Transverse colon (tissue), 4 donors: Measurements from ENCODE around the gene MOB3B.

Source experiments
- CTCF ChIP-seq, 5 experiments: fragments of 200-600 bp in 3 of 5; fragments of 450-650 bp in 2 of 5; sonication (generic) in 3 of 5; IDR thresholded peaks; 1 replicate in 2 of 5; 2 replicates in 3 of 5; pipeline ENCODE4 v1.5.1; 2016 to 2017; ENCODE audit warnings: antibody characterized with exemption in 5 of 5, inconsistent platforms in 3 of 5, mild to moderate bottlenecking in 2 of 5, moderate library complexity in 1 of 5
- POLR2A ChIP-seq: fragments of 450-650 bp; IDR thresholded peaks from one replicate; pipeline ENCODE4 v1.6.1; 2016; ENCODE audit warnings: antibody characterized with exemption, mild to moderate bottlenecking, moderate library complexity
- POLR2AphosphoS5 ChIP-seq, 3 donors: sonication (generic); formaldehyde crosslinking; IDR thresholded peaks; one replicate each; pipeline ENCODE4 v1.6.1; 2016; ENCODE audit warnings: antibody characterized with exemption in 3 of 3

- TF ChIP-seq CTCF (IDR thresholded peaks at IDR 0.05) (no peak), POLR2A (no peak), POLR2AphosphoS5 (IDR thresholded peaks at IDR 0.05) (peak; percentile 21 to 64 (median 63))
Measured at GRCh38 chr9:27473111-27473529, 56.5 kb downstream of the MOB3B start.
